HepG2 (cell line): Measurements from ENCODE around the gene CDH11. TPM values are rescaled to one million over a fixed set of nuclear protein-coding genes. Genes with fewer than 3 reads are reported as not detected.

Experiments
- ATAC-seq: fragments of 200-7000 bp; cut with Tn5 transposase; 3 replicates; pipeline ENCODE4 v1.9.1; 2020; ENCODE audit warnings: mild to moderate bottlenecking, moderate library complexity
- BruUV-seq: library from RNA; stranded (reverse); fragments of 400-500 nt; replicated peaks from 2 replicates; lab custom pipeline; 2021; lab: Mats Ljungman, UMichigan
- CTCF ChIA-PET: fragments of 300-600 bp; formaldehyde crosslinking; extraction: SDS; loops from one replicate; lab custom pipeline; 2021; ENCODE audit warnings: low total read pairs, inconsistent platforms, low intra/inter-chr PET ratio; lab: Yijun Ruan, JAX
- POLR2A ChIA-PET: fragments of 350-600 bp; sonication (Branson Sonifier 250); formaldehyde crosslinking; loops from one replicate; lab custom pipeline; 2020; ENCODE audit warnings: antibody characterized with exemption, inconsistent platforms; lab: Yijun Ruan, JAX
- DNase-seq: peaks from one replicate; pipeline ENCODE4 v3.0.0-alpha.2; 2015; ENCODE audit warnings: low spot score
- FAIRE-seq: peaks from 3 replicates; lab custom pipeline; 2011; peaks lifted over from hg19 to GRCh38; lab: Jason Lieb, UNC
- H2AFZ ChIP-seq: one replicate; pipeline ENCODE4 v1.6.1; 2011; ENCODE audit warnings: low read length, inconsistent platforms
- H3K27ac ChIP-seq: fragments of 300-600 bp; 3 replicates; pipeline ENCODE4 v1.8.0; 2011; ENCODE audit warnings: mixed run types, mild to moderate bottlenecking, mixed read lengths, low read length, inconsistent platforms; ENCODE audit not compliant: insufficient read depth; ENCODE audit errors: extremely low read length
- H3K27me3 ChIP-seq, 2 experiments: fragments of 200-600 bp in 1 of 2; 2 replicates in 1 of 2; 3 replicates in 1 of 2; pipeline versions ENCODE4 v1.6.0 to v1.8.0; 2011; ENCODE audit warnings: low read length in 2 of 2, mild to moderate bottlenecking in 2 of 2, moderate library complexity in 2 of 2, inconsistent platforms in 1 of 2; ENCODE audit not compliant: insufficient read depth in 2 of 2, control insufficient read depth in 1 of 2
- H3K36me3 ChIP-seq, 2 experiments: fragments of 200-600 bp in 1 of 2; replicated peaks in 1 of 2; 2 replicates in 1 of 2; 3 replicates in 1 of 2; pipeline versions ENCODE4 v1.5.1 to v1.8.0; 2011; ENCODE audit warnings: low read length in 2 of 2, inconsistent platforms in 1 of 2; ENCODE audit not compliant: insufficient read depth in 2 of 2, control insufficient read depth in 1 of 2
- H3K4me1 ChIP-seq: 2 replicates; pipeline ENCODE4 v1.5.1; 2012; ENCODE audit warnings: low read length, inconsistent platforms; ENCODE audit not compliant: insufficient read depth
- H3K4me2 ChIP-seq: 2 replicates; pipeline ENCODE4 v1.6.0; 2011; ENCODE audit warnings: low read depth, low read length, inconsistent platforms
- H3K4me3 ChIP-seq, 3 experiments: fragments of 200-600 bp in 1 of 3; sonication (generic), shearing (Covaris generic) in 1 of 3; replicated peaks in 1 of 3; 2 replicates each; pipeline ENCODE4 v1.5.1; 2011 to 2016; ENCODE audit warnings: low read length in 3 of 3, inconsistent platforms in 2 of 3, low read depth in 2 of 3, mild to moderate bottlenecking in 2 of 3, control low read depth in 1 of 3, mixed read lengths in 1 of 3; ENCODE audit not compliant: insufficient read depth in 1 of 3
- H3K79me2 ChIP-seq: one replicate; pipeline ENCODE4 v1.6.1; 2011; ENCODE audit warnings: low read length, inconsistent platforms; ENCODE audit not compliant: insufficient read depth
- H3K9ac ChIP-seq: 2 replicates; pipeline ENCODE4 v1.6.0; 2011; ENCODE audit warnings: mild to moderate bottlenecking, low read depth, low read length, inconsistent platforms; ENCODE audit not compliant: insufficient read depth
- H3K9me3 ChIP-seq: 2 replicates; pipeline ENCODE4 v1.5.1; 2012; ENCODE audit warnings: mild to moderate bottlenecking, low read length
- H4K20me1 ChIP-seq: 2 replicates; pipeline ENCODE4 v1.6.0; 2011; ENCODE audit warnings: inconsistent platforms, mild to moderate bottlenecking, low read length, moderate library complexity; ENCODE audit not compliant: insufficient read depth
- ARID4A ChIP-seq: sonication (generic); formaldehyde crosslinking; IDR thresholded peaks from 2 replicates; pipeline ENCODE4 v1.5.0; 2020; ENCODE audit warnings: mild to moderate bottlenecking, missing genetic modification reagents, borderline replicate concordance
- ATF7 ChIP-seq, 2 experiments: fragments of 450-650 bp in 1 of 2; sonication (generic) in 1 of 2; formaldehyde crosslinking in 1 of 2; IDR thresholded peaks; 2 replicates each; pipeline versions ENCODE4 v1.4.0 to v1.6.1; 2016 to 2020; ENCODE audit warnings: antibody characterized with exemption in 1 of 2, mild to moderate bottlenecking in 1 of 2, missing genetic modification reagents in 1 of 2
- HNF4A ChIP-seq: sonication (generic); formaldehyde crosslinking; IDR thresholded peaks from 2 replicates; pipeline ENCODE4 v1.4.0; 2020; ENCODE audit warnings: missing genetic modification reagents
- JUN ChIP-seq: sonication (generic); formaldehyde crosslinking; IDR thresholded peaks from 2 replicates; pipeline ENCODE4 v1.4.0; 2020; ENCODE audit warnings: mild to moderate bottlenecking, missing genetic modification reagents
- MAF1 ChIP-seq: sonication (generic); formaldehyde crosslinking; IDR thresholded peaks from 2 replicates; pipeline ENCODE4 v1.5.0; 2020; ENCODE audit warnings: missing genetic modification reagents, borderline replicate concordance
- SMARCC2 ChIP-seq: fragments of 450-650 bp; IDR thresholded peaks from 2 replicates; pipeline ENCODE4 v1.6.1; 2017; ENCODE audit warnings: antibody characterized with exemption, mild to moderate bottlenecking
- ZNF101 ChIP-seq: sonication (generic); formaldehyde crosslinking; IDR thresholded peaks from 2 replicates; pipeline ENCODE4 v1.4.0; 2020; ENCODE audit warnings: mild to moderate bottlenecking, low read depth, missing genetic modification reagents, borderline replicate concordance
- ZNF556 ChIP-seq: sonication (generic); formaldehyde crosslinking; IDR thresholded peaks from 2 replicates; pipeline ENCODE4 v1.4.0; 2020; ENCODE audit warnings: mild to moderate bottlenecking, missing genetic modification reagents, borderline replicate concordance
- ZNF800 ChIP-seq: sonication (generic); formaldehyde crosslinking; IDR thresholded peaks from 2 replicates; pipeline ENCODE4 v1.4.0; 2020; ENCODE audit warnings: missing genetic modification reagents
- ZSCAN29 ChIP-seq: sonication (generic); formaldehyde crosslinking; conservative IDR thresholded peaks from 2 replicates; pipeline ENCODE4 v1.4.0; 2020; ENCODE audit warnings: mild to moderate bottlenecking, missing genetic modification reagents
- WGBS: methylation state at CpG from one replicate; pipeline ENCODE4 v1.1.6; 2017; ENCODE audit warnings: low lambda C conversion rate; 5-methylcytosine and 5-hydroxymethylcytosine counted together
- in situ Hi-C: cut with HindIII; loops from 2 replicates; pipeline ENCODE4 v1.10.0; 2017; ENCODE audit warnings: low pct_unique_long_range_greater_than_20kb; ENCODE audit not compliant: extremely low pct_ligation_motif_present
- intact Hi-C: fragments of 100-400 bp; cut with micrococcal nuclease; formaldehyde crosslinking; loops from one replicate; pipeline ENCODE4 v1.10.0; 2022; ENCODE audit not compliant: unreplicated experiment
- polyA plus RNA-seq, 8 experiments: library from polyadenylated mRNA; depleted of rRNA in 3 of 8; stranded (reverse) in 7 of 8; unstranded in 1 of 8; fragments of >200 nt; fragmentation: Illumina TruSeq in 4 of 8; extraction: Trizol in 4 of 8; gene quantifications; 2 replicates each; pipeline versions ENCODE4 v1.2.1 to v1.2.3, GENCODE V29; 2011 to 2016; ENCODE audit warnings: low read depth in 4 of 8, missing spikeins in 1 of 8, mixed read lengths in 1 of 8; ENCODE audit not compliant: insufficient read depth in 1 of 8
- total RNA-seq, 5 experiments: library from RNA; depleted of rRNA; stranded (reverse); fragments of >200 nt; fragmentation: Illumina TruSeq; extraction: Trizol; gene quantifications; 2 replicates each; pipeline ENCODE4 v1.2.3, GENCODE V29; 2016; ENCODE audit warnings: low read depth in 1 of 5

The CDH11 gene
- total and polyA plus RNA-seq, 2 of the 13 experiments (the other 11 are each of a cell fraction or from before 2014, with no cell fraction given), result not detected

DNA sequence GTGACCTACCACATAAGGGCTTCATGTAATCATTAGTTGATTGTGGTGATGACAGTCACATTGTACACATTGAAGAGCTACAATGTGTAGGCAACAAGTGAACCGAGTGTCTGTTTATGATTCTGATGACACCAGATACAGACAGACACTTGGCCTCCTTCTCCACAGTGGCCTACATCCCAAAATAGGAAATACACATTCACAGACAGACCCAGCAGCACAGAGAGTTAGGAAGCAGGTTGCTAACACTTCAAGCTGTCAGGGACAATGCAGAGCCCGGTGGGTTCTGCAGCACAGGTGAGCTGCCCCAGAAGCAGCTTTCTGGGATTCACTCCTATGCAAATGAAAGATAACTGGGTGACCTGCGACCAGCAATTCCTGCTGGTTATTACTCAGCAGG is 72.2 kb downstream of the CDH11 start (continued):
- TF ChIP-seq ARID4A (CRISPR knock-in tag) (no peak), MAF1 (no peak), ZNF800 (CRISPR knock-in tag) (no peak), ATF7 (IDR thresholded peaks at IDR 0.05) (no peak), ATF7 (CRISPR knock-in tag; IDR thresholded peaks at IDR 0.05) (no peak)

DNA sequence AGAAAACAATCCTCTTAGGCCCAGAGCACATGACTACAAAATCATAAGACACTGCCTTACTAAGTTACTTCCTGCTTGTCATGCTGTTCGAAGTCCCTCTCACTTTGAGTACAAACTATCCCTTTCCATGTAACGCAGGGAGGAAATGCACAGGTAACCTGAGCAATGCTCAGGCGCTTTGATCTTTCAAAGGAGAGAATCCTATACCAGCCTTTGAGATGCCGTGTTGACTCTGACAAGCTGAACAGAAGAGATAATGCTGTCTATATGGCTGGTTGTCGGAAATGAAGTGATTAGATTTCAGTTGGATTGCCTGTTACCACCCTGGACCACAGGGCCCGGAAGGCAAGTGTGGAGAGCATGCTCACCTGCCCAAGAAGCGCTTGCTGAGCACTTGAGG is 75.9 kb downstream of the CDH11 start:
- ChIA-PET POLR2A (no interaction called here), CTCF (no interaction called here)
- intact Hi-C loops (no loop called here), in situ Hi-C loops (no loop called here)
- H3K9me3 ChIP-seq, result no peaks in the 10 kb centered on the region
- no peaks in the 10 kb centered on the region for H3K36me3 ChIP-seq
- FAIRE-seq (no peak), DNase-seq (no peak), ATAC-seq (no peak)
- no peak overlapping the region for H3K4me2 ChIP-seq
- no peak overlapping the region for H3K27ac ChIP-seq
- no peaks in the 10 kb centered on the region for H3K79me2 ChIP-seq
- 9% methylated on average over 7 of the region's 7 CpGs for WGBS
- no peak overlapping the region for H2AFZ ChIP-seq
- no peaks in the 10 kb centered on the region for H4K20me1 ChIP-seq
- no peak overlapping the region for H3K4me3 ChIP-seq
- BruUV-seq, result no TSS peak
- H3K9ac ChIP-seq, result no peak overlapping the region
- no peaks in the 10 kb centered on the region for H3K27me3 ChIP-seq
- no peaks in the 10 kb centered on the region for H3K4me1 ChIP-seq
- TF ChIP-seq ZNF101 (CRISPR knock-in tag) (no peak), ZSCAN29 (CRISPR knock-in tag) (no peak), ZNF556 (CRISPR knock-in tag) (no peak), SMARCC2 (no peak), JUN (CRISPR knock-in tag) (no peak), HNF4A (CRISPR knock-in tag) (no peak)
